Pancreas (tissue), 10 donors: Measurements from ENCODE around the gene RHBDD3. TPM values are rescaled to one million over a fixed set of nuclear protein-coding genes. Genes with fewer than 3 reads are reported as not detected.

Source experiments
- ATAC-seq, 4 donors: fragments of 200-7000 bp; cut with Tn5 transposase; one replicate each; pipeline versions ENCODE4 v1.8.0 to v1.9.1; 2020; ENCODE audit warnings: mild to moderate bottlenecking in 4 of 4, moderate library complexity in 4 of 4
- DNase-seq, 6 donors: peaks; one replicate each; pipeline ENCODE4 v3.0.0-alpha.2; 2020
- FAIRE-seq: peaks from 2 replicates; lab custom pipeline; 2012; peaks lifted over from hg19 to GRCh38; lab: Jason Lieb, UNC
- H3K27ac ChIP-seq, 4 donors: fragments of 200-600 bp; sonication (generic); 1 replicate in 3 of 4; 2 replicates in 1 of 4; pipeline versions ENCODE4 v1.5.0 to v1.8.0; 2020
- H3K27me3 ChIP-seq, 4 donors: fragments of 200-600 bp; one replicate each; pipeline ENCODE4 v1.8.0; 2021
- H3K36me3 ChIP-seq, 3 donors: fragments of 200-600 bp; sonication (generic) in 1 of 3; one replicate each; pipeline versions ENCODE4 v1.5.0 to v1.8.0; 2020 to 2021
- H3K4me1 ChIP-seq, 3 donors: fragments of 200-600 bp; one replicate each; pipeline ENCODE4 v1.8.0; 2021
- H3K4me3 ChIP-seq, 4 donors: fragments of 200-600 bp; sonication (generic) in 2 of 4; one replicate each; pipeline versions ENCODE4 v1.5.0 to v1.8.0; 2020 to 2021
- H3K9me3 ChIP-seq, 4 donors: fragments of 200-600 bp; one replicate each; pipeline ENCODE4 v1.8.0; 2021
- WGBS, 2 donors: extraction: QIAGEN DNeasy Blood & Tissue Kit; methylation state at CpG; one replicate each; pipeline ENCODE4 v1.1.7; 2013; 5-methylcytosine and 5-hydroxymethylcytosine counted together
- intact Hi-C, 3 donors: fragments of 100-400 bp; cut with DNase I; formaldehyde crosslinking; loops; one replicate each; pipeline versions ENCODE4 v1.11.1 to v1.14.2; 2022
- polyA plus RNA-seq, 2 donors: library from polyadenylated mRNA; stranded (reverse); fragments of 200-250 nt; gene quantifications; one replicate each; pipeline ENCODE4 v1.2.3, GENCODE V29; 2013
- total RNA-seq, 6 donors: library from RNA; stranded (reverse); fragmentation: NEBNext Ultra II Directional in 4 of 6; extraction: Animal tissue kit (Norgen Biotek cat#: 25700) in 4 of 6; gene quantifications; one replicate each; pipeline versions ENCODE4 v1.2.1 to v1.2.4, GENCODE V29; 2021 to 2023
- TF ChIP-seq, protein P1 (sequence below), 4 donors: fragments of 200-600 bp; sonication (generic) in 3 of 4; IDR thresholded peaks; one replicate each; pipeline versions ENCODE4 v1.5.0 to v1.8.0; 2021; ENCODE audit warnings: antibody characterized with exemption in 4 of 4
- donor health status: healthy with polysubstance abuse.
- donor health status: DM: no; HTN: no; CAD: no; lungs with moderate emphysema.
- donor health status: DM: no; HTN: no; CAD: no.
- donor health status: control.
- donor health status: control.
- donor health status: Bipolar disorder and iron deficiency.
- donor health status: DM: yes; HTN: yes; CAD: no.
- donor health status: DM: no; HTN: no; CAD: no.
- donor health status: DM: no; HTN: no; CAD: no.
- donor health status: DM: yes; HTN: yes; CAD: no.

The RHBDD3 gene
- total and polyA plus RNA-seq, 8 donors: 5.4 to 38.2 (median 10.1) TPM

DNA sequence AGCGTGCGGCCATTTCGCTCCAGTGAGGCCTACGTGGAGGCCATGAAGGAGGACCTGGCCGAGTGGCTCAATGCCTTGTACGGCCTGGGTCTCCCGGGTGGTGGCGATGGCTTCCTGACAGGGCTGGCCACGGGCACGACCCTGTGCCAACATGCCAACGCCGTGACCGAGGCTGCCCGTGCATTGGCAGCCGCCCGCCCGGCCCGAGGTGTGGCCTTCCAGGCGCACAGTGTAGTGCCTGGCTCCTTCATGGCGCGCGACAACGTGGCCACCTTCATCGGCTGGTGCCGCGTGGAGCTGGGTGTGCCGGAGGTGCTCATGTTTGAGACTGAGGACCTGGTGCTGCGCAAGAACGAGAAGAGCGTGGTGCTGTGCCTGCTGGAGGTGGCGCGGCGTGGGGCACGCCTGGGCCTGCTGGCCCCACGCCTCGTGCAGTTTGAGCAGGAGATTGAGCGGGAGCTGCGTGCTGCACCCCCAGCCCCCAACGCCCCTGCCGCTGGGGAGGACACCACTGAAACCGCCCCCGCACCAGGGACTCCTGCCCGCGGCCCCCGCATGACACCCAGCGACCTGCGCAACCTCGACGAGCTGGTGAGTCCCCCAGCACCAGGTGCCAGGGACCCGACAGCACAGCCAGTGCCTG is 40.5 kb upstream of the RHBDD3 start:
- DNase-seq (peak in 3 of 6 donors; percentile 31 to 82 (median 59)), ATAC-seq (no peak), FAIRE-seq (no peak)
- Histone ChIP-seq H3K36me3 (no peaks in the 10 kb centered on the region), H3K27me3 (no peaks in the 10 kb centered on the region), H3K9me3 (no peaks in the 10 kb centered on the region), H3K27ac (no peak overlapping the region), H3K4me1 (peaks cover under 1 to 28% (median 20%) of the 10 kb centered on the region in 3 donors), H3K4me3 (peak overlapping the region in 1 of 4 donors; percentile 91)
- intact Hi-C loops: no loop called here
- TF ChIP-seq, protein P1, sequence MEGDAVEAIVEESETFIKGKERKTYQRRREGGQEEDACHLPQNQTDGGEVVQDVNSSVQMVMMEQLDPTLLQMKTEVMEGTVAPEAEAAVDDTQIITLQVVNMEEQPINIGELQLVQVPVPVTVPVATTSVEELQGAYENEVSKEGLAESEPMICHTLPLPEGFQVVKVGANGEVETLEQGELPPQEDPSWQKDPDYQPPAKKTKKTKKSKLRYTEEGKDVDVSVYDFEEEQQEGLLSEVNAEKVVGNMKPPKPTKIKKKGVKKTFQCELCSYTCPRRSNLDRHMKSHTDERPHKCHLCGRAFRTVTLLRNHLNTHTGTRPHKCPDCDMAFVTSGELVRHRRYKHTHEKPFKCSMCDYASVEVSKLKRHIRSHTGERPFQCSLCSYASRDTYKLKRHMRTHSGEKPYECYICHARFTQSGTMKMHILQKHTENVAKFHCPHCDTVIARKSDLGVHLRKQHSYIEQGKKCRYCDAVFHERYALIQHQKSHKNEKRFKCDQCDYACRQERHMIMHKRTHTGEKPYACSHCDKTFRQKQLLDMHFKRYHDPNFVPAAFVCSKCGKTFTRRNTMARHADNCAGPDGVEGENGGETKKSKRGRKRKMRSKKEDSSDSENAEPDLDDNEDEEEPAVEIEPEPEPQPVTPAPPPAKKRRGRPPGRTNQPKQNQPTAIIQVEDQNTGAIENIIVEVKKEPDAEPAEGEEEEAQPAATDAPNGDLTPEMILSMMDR (IDR thresholded peaks at IDR 0.05): no peak
- 86 to 87% methylated on average over 50 of the region's 50 CpGs for WGBS, 2 donors

- DNase-seq (peak in 2 of 6 donors; percentile 35 to 67), FAIRE-seq (no peak), ATAC-seq (no peak)
- TF ChIP-seq, protein P1 (IDR thresholded peaks at IDR 0.05): no peak
- WGBS, 2 donors: 68 to 71% methylated on average over 20 of the region's 20 CpGs
- Histone ChIP-seq H3K4me1 (peaks cover 7 to 28% (median 20%) of the 10 kb centered on the region in 3 donors), H3K27me3 (no peaks in the 10 kb centered on the region), H3K9me3 (no peaks in the 10 kb centered on the region), H3K36me3 (no peaks in the 10 kb centered on the region), H3K27ac (peak overlapping the region in 1 of 4 donors; percentile 34), H3K4me3 (peak overlapping the region; percentile 73 to 91 (median 89))
- intact Hi-C loops: no loop called here
These were observed 39.9 kb upstream of the RHBDD3 start for GRCh38 chr22:29307596-29308147.

DNA sequence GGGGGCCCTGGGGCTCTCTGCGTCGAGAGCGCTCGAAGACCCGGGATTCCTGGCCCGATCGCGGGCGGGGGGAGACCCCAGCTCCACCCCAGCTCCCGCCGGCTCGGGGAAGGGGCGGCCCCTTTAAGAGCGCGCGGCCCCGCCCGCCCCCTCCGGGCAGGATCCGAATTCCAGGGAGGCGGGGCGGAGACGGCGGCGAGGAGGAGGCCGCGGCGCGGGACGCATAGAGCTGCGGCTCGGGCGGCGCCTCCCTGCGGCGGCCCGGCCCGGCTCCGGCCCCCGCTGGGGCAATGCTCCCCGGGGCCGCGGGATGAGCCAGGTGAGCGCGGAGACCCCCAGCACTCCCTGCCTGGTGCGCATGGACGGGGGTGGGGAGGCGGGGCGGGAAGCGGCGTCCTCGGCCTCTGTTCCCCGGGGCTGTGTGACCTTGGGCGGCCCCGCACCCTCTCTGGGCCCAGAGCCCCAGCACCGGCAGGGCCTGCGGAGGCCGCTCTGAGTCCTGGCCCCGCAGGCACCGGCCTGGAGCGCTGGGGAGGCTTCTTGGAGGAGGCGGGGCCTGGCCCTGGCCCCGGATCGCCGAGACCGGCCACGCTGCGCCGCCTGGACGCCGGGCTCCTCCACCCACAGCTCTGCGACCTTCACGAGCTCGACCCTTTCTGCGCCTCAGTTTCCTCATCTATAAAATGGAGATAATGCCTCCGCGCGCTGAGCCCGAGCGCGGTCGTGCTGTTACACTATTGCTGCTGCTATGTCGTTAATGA is 39.2 kb upstream of the RHBDD3 start:
- H3K4me3 ChIP-seq: peak overlapping the region; percentile 73 to 91 (median 89)
- no peaks in the 10 kb centered on the region for H3K9me3 ChIP-seq
- peak; percentile 71 to 79 (median 75) for ATAC-seq
- WGBS, 2 donors: 3 to 5% methylated on average over 31 to 83 of the region's 83 CpGs
- H3K27ac ChIP-seq: peak overlapping the region; percentile 34 to 65 (median 46)
- peak; percentile 76 to 91 (median 86) for DNase-seq
- TF ChIP-seq, protein P1 (IDR thresholded peaks at IDR 0.05): no peak
- peaks cover 9 to 31% (median 20%) of the 10 kb centered on the region in 3 donors for H3K4me1 ChIP-seq
- no peaks in the 10 kb centered on the region for H3K36me3 ChIP-seq
- FAIRE-seq: no peak
- intact Hi-C loops: no loop called here
- no peaks in the 10 kb centered on the region for H3K27me3 ChIP-seq

DNA sequence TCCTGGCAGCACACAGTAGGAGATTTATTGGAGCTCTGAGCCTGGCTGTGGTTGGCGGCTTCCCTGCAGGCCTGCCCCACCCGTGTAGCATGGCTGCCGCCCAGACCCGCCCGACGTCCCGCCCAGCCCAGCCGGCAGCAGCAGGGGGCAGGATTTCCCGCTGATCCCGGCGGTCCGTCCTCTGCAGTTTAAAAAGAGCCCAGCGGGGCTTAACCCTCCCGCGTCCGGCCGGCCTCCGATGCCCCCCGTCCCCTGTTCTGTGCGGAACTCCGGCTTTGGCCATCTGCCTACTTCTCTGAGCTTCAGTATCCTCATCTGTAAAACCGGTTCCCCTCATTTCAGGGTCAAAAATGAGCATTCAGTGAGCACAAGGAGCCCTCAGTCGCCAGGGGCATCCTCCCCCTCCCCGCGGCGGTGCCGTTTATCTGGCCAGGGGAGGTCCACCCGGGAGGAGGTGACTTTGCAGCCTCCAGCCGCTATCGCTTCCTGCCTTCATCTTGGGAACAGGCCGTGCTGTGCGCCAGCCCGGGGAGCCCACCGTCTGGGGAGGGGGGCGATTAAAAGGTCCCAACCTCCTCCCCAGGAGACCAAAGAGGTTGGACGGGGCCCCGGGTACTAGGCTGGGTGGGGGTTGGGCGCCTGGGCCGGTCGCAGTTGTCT is 38.5 kb upstream of the RHBDD3 start, which contains the start of gene GAS2L1:
Gene GAS2L1 (plus strand): TSS at position 476 of the 660 bp plus-strand sequence. CDS start 1,456 bp downstream, outside the sequence.
- Histone ChIP-seq H3K27ac (peak within 1 kb of the TSS; percentile 34 to 65 (median 46)), H3K4me3 (peak within 1 kb of the TSS; percentile 73 to 91 (median 89)), H3K9me3 (no peaks in the 10 kb centered on the region), H3K4me1 (peaks cover 9 to 28% (median 20%) of the 10 kb centered on the region in 3 donors), H3K27me3 (no peaks in the 10 kb centered on the region), H3K36me3 (no peaks in the 10 kb centered on the region)
- intact Hi-C loops: no loop called here
- WGBS, 2 donors: 1% methylated on average over 36 to 40 of the region's 40 CpGs
- peak; percentile 76 to 92 (median 83) for DNase-seq
- TF ChIP-seq, protein P1 (IDR thresholded peaks at IDR 0.05): peak; percentile 32 to 54 (median 43)
- no peak for FAIRE-seq
- ATAC-seq: peak; percentile 61 to 79 (median 71)
